NCI-H460 (cell line): ENCODE data around the gene PNKP. TPM values are rescaled to one million over a fixed set of nuclear protein-coding genes. Genes with fewer than 3 reads are reported as not detected.

Experiments
- DNase-seq: peaks from one replicate; pipeline ENCODE4 v3.0.0-alpha.2; 2016; ENCODE audit warnings: low read depth; ENCODE audit errors: extremely low read depth
- total RNA-seq: library from RNA; depleted of rRNA; stranded (reverse); fragments of >200 nt; shearing (Covaris generic); gene quantifications from 2 replicates; pipeline ENCODE4 v1.2.3, GENCODE V29; 2014

PNKP gene
- total RNA-seq, 1 experiment from 2014 or later, result 31.4 TPM

DNA sequence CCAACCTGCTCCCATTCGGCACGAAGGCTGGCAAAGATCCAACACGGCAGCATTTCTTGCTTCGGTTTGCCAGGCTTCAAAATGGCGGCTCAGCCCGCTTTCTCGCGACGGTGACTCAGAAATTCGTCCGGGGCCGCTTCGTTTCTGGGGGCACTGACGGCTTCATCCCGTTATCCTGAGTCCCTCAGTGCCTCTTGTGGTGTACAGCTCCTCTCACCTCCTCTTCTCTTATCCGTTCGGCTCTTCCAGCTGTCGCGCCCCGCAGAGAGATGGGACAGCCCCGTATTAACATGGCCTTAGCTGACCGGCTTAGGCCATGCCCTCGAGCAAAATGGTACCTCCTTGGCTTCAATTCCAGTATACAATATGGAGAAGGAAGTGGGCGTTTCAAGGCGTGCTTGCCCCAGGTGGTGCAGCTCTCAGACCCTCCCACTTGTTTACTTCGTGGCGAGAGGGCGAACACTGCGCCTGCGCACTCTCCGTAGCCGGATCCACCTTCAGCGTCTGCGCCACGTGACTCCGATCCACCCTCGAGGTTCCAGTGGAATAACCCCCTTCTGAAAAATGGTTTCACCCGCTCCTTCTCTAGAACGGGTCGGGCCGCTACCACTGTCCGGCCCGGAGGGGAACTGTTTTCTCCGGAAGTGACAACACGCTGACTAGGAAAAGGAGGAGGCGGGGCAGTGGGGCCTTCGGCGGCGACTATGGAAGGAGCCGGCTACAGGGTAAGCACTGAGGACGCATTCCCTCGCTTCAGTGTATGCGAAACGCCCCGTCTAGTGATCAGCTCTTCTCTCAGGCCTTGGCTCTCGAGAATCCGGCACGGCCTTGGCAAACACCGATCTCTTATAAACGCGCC lies 9.9 kb upstream of the PNKP start, which contains the start of the genes AKT1S1 and TBC1D17:
Gene AKT1S1 (minus strand): TSS at position 336 of the 859 bp plus-strand sequence. CDS start 4,060 bp downstream, outside the sequence.
Gene TBC1D17 (plus strand): TSS at position 683 of the 859 bp plus-strand sequence. CDS start 22 bp downstream, at position 705.
- DNase-seq, result peak; percentile 99

- DNase-seq, result peak; percentile 95
These were observed 9.1 kb upstream of the PNKP start for GRCh38 chr19:49876422-49877019.

GRCh38 chr19:49875857-49876421 lies 8.6 kb upstream of the PNKP start:
- no peak for DNase-seq

- DNase-seq, result no peak
These were observed 7.8 kb upstream of the PNKP start for GRCh38 chr19:49875177-49875576.

DNA sequence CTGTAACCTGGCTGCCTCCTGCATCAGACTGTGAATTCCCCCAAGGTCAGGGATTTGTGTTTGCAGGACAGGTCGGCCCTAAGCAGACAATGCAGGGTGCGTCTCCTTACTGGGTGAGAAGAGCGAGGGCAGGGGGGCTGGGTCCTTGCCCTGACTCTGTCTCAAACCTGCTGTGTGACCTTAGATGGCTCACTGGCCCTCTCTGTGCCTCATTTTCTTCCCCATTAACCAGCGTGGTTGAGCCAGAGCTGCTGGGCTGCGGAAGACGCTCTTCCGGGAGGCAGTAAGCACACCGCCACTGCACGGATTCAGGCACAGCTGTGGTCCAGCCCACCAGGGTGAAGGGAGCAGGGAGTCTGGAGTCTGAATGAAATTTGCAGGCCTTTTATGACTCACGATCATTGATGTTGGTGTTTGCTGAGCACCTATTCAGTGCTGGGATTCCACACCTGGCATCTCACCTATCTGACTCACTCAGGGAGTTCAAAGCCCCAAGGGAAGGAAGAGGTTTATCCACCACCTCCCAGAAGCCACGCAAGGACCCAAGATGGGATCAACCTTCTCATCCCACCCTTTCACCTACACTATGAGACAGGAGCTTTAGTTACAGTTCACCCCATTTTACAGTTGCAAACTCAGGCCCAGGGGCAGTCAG lies 7.3 kb upstream of the PNKP start:
- no peak for DNase-seq

DNA sequence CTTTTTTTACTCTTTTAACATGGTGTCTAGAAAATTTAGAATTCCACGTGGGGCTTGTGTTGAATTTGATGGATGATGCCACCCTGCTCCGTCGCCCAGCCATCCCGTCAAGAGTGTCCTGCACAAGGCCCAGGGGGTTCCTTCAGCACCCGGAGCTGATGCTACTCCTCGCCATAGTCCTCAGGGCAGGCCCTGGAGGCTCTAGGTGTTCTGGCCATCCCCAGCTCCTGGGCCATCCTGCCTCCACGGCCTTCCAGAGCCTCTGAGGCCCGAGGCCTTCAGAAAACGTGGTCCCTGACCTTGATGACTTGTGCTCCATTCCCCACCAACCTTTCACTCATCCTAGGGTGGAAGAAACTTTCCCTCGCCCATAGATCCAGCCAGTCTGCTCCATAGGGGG lies 6.5 kb upstream of the PNKP start:
- no peak for DNase-seq

DNA sequence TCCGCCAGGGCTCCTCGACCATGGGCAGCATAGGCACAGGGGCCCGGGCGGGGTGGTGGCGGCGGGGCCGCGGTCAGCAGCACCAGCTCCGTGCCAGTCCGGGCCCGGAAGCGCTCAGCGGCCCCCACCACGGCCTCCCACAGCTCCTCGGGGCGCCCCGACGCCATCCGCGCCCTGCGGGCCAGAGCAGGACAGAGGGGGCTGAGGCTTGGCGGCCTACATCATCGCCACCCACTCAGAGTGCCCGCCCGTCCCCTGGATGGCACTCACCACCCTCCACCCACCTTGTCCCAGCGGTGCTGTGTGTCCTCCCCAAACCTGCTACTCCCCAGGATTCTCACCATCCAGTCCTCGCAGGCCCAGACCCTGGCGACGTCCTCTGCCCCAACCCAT lies 5.7 kb upstream of the PNKP start:
- no peak for DNase-seq

DNA sequence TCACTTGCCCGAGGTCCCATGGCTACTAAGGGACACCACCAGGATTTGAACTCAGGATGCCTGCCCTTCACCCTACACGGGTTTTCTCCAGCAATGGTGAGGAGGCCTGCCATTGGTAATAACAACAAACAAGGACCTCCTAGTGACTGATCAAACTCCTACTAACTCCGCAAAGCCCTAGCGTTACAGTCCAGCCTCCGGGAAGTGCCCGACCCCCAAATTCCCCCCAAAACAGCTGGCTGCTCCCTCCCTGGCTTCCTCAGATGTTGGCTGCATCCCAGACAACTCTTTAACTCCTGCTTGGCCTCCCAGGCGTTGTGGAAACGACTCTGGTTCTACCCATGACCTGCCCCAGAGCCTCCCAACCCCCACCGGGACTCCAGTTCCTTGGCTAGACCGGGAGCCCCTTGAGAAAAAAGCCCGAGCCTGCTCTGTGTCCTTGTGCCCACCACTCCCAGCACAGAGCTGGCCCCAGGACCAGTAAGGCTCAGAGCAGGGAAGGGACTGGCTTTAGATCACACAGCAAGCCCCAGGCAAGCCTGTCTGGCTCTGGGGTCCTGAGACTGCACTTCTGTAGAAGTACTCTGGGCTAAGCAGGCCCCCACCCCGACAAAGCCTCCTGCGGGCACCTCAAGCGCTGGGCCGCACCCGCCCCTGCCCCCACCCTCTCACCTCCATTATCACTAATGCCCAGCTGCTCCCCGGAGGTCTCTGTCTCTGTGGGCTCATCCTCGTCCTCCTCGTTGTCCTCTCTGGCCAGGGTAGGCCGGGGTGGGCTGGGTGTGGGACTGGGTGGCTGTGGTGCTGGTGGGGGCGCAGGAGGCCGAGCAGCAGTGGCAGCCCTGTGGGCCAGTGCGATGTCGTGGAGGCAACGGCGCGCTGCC lies 5.1 kb upstream of the PNKP start:
- DNase-seq, result no peak

DNA sequence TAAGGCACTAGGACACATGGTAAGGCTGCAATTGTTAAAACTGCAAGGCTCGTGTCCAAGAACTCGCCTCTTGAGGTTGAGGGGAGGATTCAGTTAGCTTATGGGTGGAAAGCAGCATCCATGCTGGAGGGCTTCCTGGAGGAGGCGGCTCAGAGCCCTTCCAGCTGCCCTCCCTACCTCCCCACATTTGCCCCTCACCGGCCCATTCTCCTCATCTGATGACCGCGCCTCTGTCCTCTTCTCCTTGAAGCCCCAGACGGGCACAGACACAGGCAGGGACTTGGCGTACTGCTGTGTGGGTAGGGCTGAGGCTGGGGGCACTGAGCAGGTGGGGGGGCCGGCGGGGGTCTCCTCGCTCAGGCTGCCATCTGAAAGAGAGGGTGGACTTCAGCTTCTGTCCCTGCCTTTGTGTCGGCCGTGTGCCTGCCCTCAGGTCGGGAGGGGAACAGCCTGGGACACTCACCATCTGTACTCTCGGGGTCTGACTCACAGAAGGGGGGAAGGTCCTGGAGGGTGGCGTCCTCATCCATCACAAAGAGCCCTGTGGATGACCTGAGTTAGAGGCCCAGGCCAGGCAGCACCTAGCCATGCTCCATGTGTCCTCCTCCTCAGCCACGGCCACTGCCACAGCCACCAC lies 4.1 kb upstream of the PNKP start:
- no peak for DNase-seq

- no peak for DNase-seq
These were observed 3.0 kb upstream of the PNKP start for GRCh38 chr19:49870309-49870901.

DNA sequence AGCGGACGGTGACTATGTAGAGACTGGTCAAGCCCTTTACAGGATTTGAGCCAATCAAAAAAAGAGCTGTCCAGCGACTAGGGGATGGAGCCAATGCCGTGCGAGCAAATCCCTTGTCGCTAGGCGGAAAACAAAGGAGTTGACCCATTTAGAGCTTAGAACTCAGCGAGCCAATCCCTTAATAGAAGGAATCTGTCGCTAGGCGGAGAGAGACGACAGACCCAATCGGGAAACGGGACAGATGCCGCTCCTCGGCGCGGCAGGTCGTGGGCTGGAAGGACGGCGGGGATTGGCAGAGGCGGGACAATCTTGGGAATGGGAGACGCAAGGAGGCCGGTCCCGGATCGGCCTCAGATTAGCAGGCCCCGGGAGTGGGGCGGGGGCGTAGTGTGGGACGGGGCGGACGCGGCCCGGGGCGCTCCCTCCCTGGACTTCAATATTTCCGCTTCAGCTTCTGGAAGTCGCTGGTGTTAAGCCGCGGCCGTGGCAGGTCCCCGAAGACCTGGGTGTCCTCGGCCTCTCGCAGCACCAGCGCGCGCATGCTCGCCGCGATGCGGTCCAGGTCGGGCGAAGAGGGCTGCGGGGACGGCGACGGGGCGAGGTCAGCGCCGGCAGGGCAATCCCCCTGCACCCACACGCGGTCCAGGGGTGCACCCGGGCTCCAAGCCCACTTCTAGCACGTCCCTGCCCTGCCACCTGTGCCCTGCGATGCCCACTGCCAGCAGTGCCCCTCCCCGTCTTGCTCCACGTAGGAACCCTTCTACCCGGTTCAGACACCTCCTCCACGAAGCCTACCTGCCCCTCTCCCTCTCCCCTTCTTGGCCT lies 2.3 kb upstream of the PNKP start:
- DNase-seq, result peak; percentile 99

- DNase-seq, result no peak
These were observed 1.7 kb upstream of the PNKP start for GRCh38 chr19:49869009-49869483.

DNA sequence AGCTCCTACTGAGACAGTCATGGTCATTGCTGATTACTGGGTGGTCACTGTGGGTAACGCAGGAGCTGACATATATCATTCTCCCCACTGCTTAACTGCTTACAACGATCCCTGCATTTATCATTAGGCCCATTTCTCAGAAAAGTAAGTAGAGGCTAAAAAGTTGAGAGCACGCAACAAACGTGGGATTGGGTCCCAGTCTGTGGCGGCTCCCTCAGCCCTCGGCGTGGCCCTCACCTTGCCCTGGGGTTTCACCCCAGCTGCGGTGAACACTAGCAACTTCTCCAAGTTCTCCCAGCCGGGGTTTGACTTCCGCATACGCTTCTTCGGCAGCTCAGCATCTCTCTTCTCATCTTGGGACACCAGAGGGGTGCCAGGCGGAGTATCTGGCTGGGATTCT lies 2.5 kb downstream of the PNKP start:
- no peak for DNase-seq

- DNase-seq, result no peak
These were observed 3.4 kb downstream of the PNKP start for GRCh38 chr19:49863935-49864320.

DNA sequence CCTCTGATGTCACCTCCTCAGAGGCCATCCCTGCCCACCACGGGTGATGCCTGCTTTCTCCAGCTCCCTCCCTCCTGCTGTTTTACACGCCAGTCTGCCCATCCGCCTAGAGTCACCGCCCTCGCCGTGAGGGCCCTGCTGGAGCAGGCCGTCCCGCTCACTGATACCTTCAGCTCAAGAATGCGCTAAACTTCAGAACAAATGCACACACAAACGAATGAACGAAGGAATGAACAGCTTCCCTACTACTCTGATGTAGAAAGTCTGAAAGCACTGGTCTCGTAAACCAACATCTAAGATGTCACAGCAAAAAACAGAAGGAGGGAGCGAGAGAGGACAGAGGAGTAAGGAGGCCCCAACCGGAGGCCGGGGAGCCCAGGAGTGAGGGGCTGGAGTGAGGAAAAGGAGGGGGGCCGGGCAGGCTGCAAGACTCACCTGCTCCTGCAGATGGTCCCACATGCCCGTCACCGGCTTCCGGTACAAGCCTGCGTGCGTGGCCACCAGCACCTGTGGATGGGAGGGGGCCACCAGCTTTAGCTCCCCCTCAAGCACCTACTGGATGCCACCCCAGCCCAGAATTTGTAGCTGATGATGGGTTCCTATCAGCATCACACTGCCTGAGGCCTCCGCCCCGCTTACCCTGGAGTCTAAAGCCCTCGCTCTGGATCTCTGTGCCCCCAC lies 4.0 kb downstream of the PNKP start:
- DNase-seq, result no peak

GRCh38 chr19:49862391-49863253 lies 4.8 kb downstream of the PNKP start:
- DNase-seq, result no peak
